ENCODE measurements around the gene CUBN.

GRCh38 chr10:17062493-17062892 lies 67.1 kb downstream of the CUBN start:
- TF ChIP-seq CTCF (conservative IDR thresholded peaks at IDR 0.05) (no peak), EZH2 (IDR thresholded peaks at IDR 0.05; ENCODE audit: low read depth) (no peak)
